ENCODE data around the gene COBLL1.

- no peak for TF ChIP-seq CTCF (conservative IDR thresholded peaks at IDR 0.05; ENCODE audit: low read depth, low read length)
- no peak for TF ChIP-seq EZH2phosphoT487 (IDR thresholded peaks at IDR 0.05; ENCODE audit: borderline replicate concordance, low read length)
Measured at GRCh38 chr2:164847291-164847690, 5.7 kb upstream of the COBLL1 start.

All from PC-3 (cell line).